GM12878 (cell line): ENCODE data around the gene NDEL1. TPM values are rescaled to one million over a fixed set of nuclear protein-coding genes. Genes with fewer than 3 reads are reported as not detected.

Source experiments
- ATAC-seq: fragments of 200-7000 bp; cut with Tn5 transposase; 3 replicates; pipeline ENCODE4 v1.9.1; 2020; ENCODE audit warnings: mild to moderate bottlenecking, moderate library complexity
- BruUV-seq: library from RNA; stranded (reverse); fragments of 400-500 nt; replicated peaks from 2 replicates; lab custom pipeline; 2021; lab: Mats Ljungman, UMichigan
- CTCF ChIA-PET: fragments of 300-600 bp; sonication (Branson Sonifier 250); formaldehyde crosslinking; extraction: SDS; loops from one replicate; lab custom pipeline; 2021; ENCODE audit warnings: inconsistent platforms; lab: Yijun Ruan, JAX
- POLR2A ChIA-PET: fragments of 350-600 bp; formaldehyde crosslinking; extraction: SDS; loops from one replicate; lab custom pipeline; 2021; ENCODE audit warnings: inconsistent platforms; lab: Charles Lee
- RAD21 ChIA-PET: fragments of 300-600 bp; sonication (Branson Sonifier 250); formaldehyde crosslinking; loops from one replicate; lab custom pipeline; 2023; ENCODE audit warnings: antibody characterized with exemption; ENCODE audit not compliant: unreplicated experiment; lab: Charles Lee
- SMC1A ChIA-PET: fragments of 300-600 bp; sonication (Branson Sonifier 250); formaldehyde crosslinking; loops from one replicate; lab custom pipeline; 2023; ENCODE audit not compliant: unreplicated experiment, uncharacterized antibody; lab: Charles Lee
- DNase-seq: peaks from one replicate; pipeline ENCODE4 v3.0.0-alpha.2; 2011; ENCODE audit warnings: low read depth, low spot score
- FAIRE-seq: peaks from 3 replicates; lab custom pipeline; 2011; peaks lifted over from hg19 to GRCh38; lab: Jason Lieb, UNC
- H2AFZ ChIP-seq: 2 replicates; pipeline ENCODE4 v1.6.0; 2011; ENCODE audit warnings: low read depth, low read length, control low read depth; ENCODE audit not compliant: control insufficient read depth
- H3K27ac ChIP-seq: 2 replicates; pipeline ENCODE4 v1.5.1; 2011; ENCODE audit warnings: control low read depth; ENCODE audit not compliant: control insufficient read depth, insufficient read depth
- H3K27me3 ChIP-seq, 2 experiments: replicated peaks in 1 of 2; 2 replicates each; pipeline versions ENCODE4 v1.6.0 to v1.6.1; 2011; ENCODE audit warnings: low read length in 1 of 2; ENCODE audit not compliant: control insufficient read depth in 2 of 2, insufficient read depth in 2 of 2
- H3K36me3 ChIP-seq, 2 experiments: 2 replicates each; pipeline ENCODE4 v1.5.1; 2011; ENCODE audit warnings: low read length in 1 of 2; ENCODE audit not compliant: control insufficient read depth in 2 of 2, insufficient read depth in 2 of 2
- H3K4me1 ChIP-seq: 2 replicates; pipeline ENCODE4 v1.6.1; 2011; ENCODE audit warnings: mild to moderate bottlenecking, low read length, moderate library complexity, mixed read lengths; ENCODE audit not compliant: control insufficient read depth, insufficient read depth
- H3K4me2 ChIP-seq: 2 replicates; pipeline ENCODE4 v1.6.0; 2011; ENCODE audit warnings: control low read depth; ENCODE audit not compliant: control insufficient read depth, insufficient read depth
- H3K4me3 ChIP-seq: fragments of 200-600 bp; sonication (generic); 2 replicates; pipeline ENCODE4 v1.5.1; 2016
- H3K79me2 ChIP-seq: 2 replicates; pipeline ENCODE4 v1.6.0; 2011; ENCODE audit warnings: low read length; ENCODE audit not compliant: control insufficient read depth, insufficient read depth
- H3K9ac ChIP-seq: 2 replicates; pipeline ENCODE4 v1.8.0; 2011; ENCODE audit warnings: low read length, control low read depth, mixed read lengths; ENCODE audit not compliant: control insufficient read depth, insufficient read depth
- H3K9me3 ChIP-seq: replicated peaks from 3 replicates; pipeline ENCODE4 v1.5.1; 2011; ENCODE audit warnings: mild to moderate bottlenecking, low read length; ENCODE audit not compliant: control insufficient read depth, insufficient read depth
- H4K20me1 ChIP-seq: 2 replicates; pipeline ENCODE4 v1.6.0; 2011; ENCODE audit not compliant: control insufficient read depth, insufficient read depth
- BHLHE40 ChIP-seq, 2 experiments: fragments of 450-650 bp in 1 of 2; IDR thresholded peaks; 2 replicates each; pipeline ENCODE4 v1.6.1; 2011 to 2017; ENCODE audit warnings: low read depth in 2 of 2, borderline replicate concordance in 1 of 2, improper control_type of control experiment in 1 of 2, low read length in 1 of 2, mild to moderate bottlenecking in 1 of 2
- E2F4 ChIP-seq: IDR thresholded peaks from 2 replicates; pipeline ENCODE4 v1.6.1; 2012; ENCODE audit warnings: low read depth, low read length, improper control_type of control experiment
- EGR1 ChIP-seq, 2 experiments: IDR thresholded peaks; 1 replicate in 1 of 2; 2 replicates in 1 of 2; pipeline ENCODE4 v1.6.1; 2011 to 2012; ENCODE audit warnings: low read depth in 2 of 2, low read length in 2 of 2, borderline replicate concordance in 1 of 2, mild to moderate bottlenecking in 1 of 2, moderate library complexity in 1 of 2
- EZH2 ChIP-seq: IDR thresholded peaks from 2 replicates; pipeline ENCODE4 v1.6.1; 2012; ENCODE audit warnings: low read depth, mild to moderate bottlenecking, control low read depth, inconsistent platforms, low read length, borderline replicate concordance; ENCODE audit not compliant: control insufficient read depth
- IRF4 ChIP-seq: IDR thresholded peaks from 2 replicates; pipeline ENCODE4 v1.6.1; 2011; ENCODE audit warnings: low read depth, low read length
- JUND ChIP-seq: IDR thresholded peaks from 2 replicates; pipeline ENCODE4 v1.6.1; 2012; ENCODE audit warnings: low read depth, mild to moderate bottlenecking, low read length, improper control_type of control experiment, moderate library complexity
- LARP7 ChIP-seq: fragments of 450-650 bp; IDR thresholded peaks from 2 replicates; pipeline ENCODE4 v1.6.1; 2017; ENCODE audit warnings: mild to moderate bottlenecking
- MEF2B ChIP-seq: fragments of 450-650 bp; IDR thresholded peaks from 2 replicates; pipeline ENCODE4 v1.6.1; 2018; ENCODE audit warnings: mild to moderate bottlenecking, moderate library complexity; ENCODE audit not compliant: partially characterized antibody, poor library complexity, severe bottlenecking
- NBN ChIP-seq: fragments of 450-650 bp; IDR thresholded peaks from 2 replicates; pipeline ENCODE4 v1.6.1; 2016
- NFYB ChIP-seq: IDR thresholded peaks from 2 replicates; pipeline ENCODE4 v1.6.1; 2011; ENCODE audit warnings: low read depth, mild to moderate bottlenecking, low read length, improper control_type of control experiment, moderate library complexity; ENCODE audit not compliant: insufficient read depth
- NR2C1 ChIP-seq: fragments of 450-650 bp; IDR thresholded peaks from 2 replicates; pipeline ENCODE4 v1.6.1; 2017; ENCODE audit warnings: antibody characterized with exemption, mild to moderate bottlenecking, moderate library complexity
- POLR2AphosphoS5 ChIP-seq: IDR thresholded peaks from 2 replicates; pipeline ENCODE4 v1.6.1; 2011; ENCODE audit warnings: mild to moderate bottlenecking, low read length, inconsistent platforms
- SREBF1 ChIP-seq: IDR thresholded peaks from 2 replicates; pipeline ENCODE4 v1.6.1; 2012; ENCODE audit warnings: mild to moderate bottlenecking, low read length
- SUZ12 ChIP-seq: fragments of 200-600 bp; sonication (generic); IDR thresholded peaks from one replicate; pipeline ENCODE4 v1.6.1; 2018; ENCODE audit warnings: antibody characterized with exemption, mild to moderate bottlenecking; ENCODE audit not compliant: unreplicated experiment
- TCF12 ChIP-seq: IDR thresholded peaks from 2 replicates; pipeline ENCODE4 v1.6.1; 2011; ENCODE audit warnings: low read depth, mild to moderate bottlenecking, low read length
- YBX1 ChIP-seq: fragments of 450-650 bp; IDR thresholded peaks from 2 replicates; pipeline ENCODE4 v1.6.1; 2016; ENCODE audit warnings: antibody characterized with exemption
- YY1 ChIP-seq: IDR thresholded peaks from 2 replicates; pipeline ENCODE4 v1.6.1; 2011; ENCODE audit warnings: low read depth, mild to moderate bottlenecking, low read length
- WGBS: methylation state at CpG from one replicate; pipeline ENCODE4 v1.1.6; 2016; ENCODE audit warnings: low lambda C conversion rate; ENCODE audit not compliant: insufficient replicate concordance, insufficient coverage; ENCODE audit errors: missing lambda C conversion rate; 5-methylcytosine and 5-hydroxymethylcytosine counted together
- in situ Hi-C: fragments of 300-500 bp; cut with MboI; formaldehyde crosslinking; loops from 9 replicates; pipeline ENCODE4 v1.14.3; 2018; ENCODE audit warnings: mixed read lengths
- intact Hi-C: fragments of 100-400 bp; cut with micrococcal nuclease; formaldehyde crosslinking; loops from one replicate; pipeline ENCODE4 v1.14.2; 2022; ENCODE audit not compliant: unreplicated experiment
- polyA plus RNA-seq, 11 experiments: library from polyadenylated mRNA; depleted of rRNA in 4 of 11; unstranded in 6 of 11; stranded (reverse) in 5 of 11; fragments of >200 nt; fragmentation: Nextera tagmentation in 4 of 11; fragmentation: Illumina TruSeq in 1 of 11; extraction: Ambion mirVana in 4 of 11; extraction: Trizol in 1 of 11; gene quantifications; 1 replicate in 1 of 11; 2 replicates in 10 of 11; pipeline versions ENCODE4 v1.2.1 to v1.2.3, GENCODE V29; 2011 to 2016; ENCODE audit warnings: inconsistent platforms in 2 of 11, missing spikeins in 2 of 11, low read depth in 1 of 11
- total RNA-seq, 4 experiments: library from RNA; depleted of rRNA in 3 of 4; stranded (reverse); fragments of >200 nt in 3 of 4; fragmentation: Illumina TruSeq in 1 of 4; extraction: Trizol in 1 of 4; gene quantifications; 2 replicates each; pipeline versions ENCODE4 v1.2.1 to v1.2.3, GENCODE V29; 2013 to 2021
- TF ChIP-seq, protein P1 (sequence below): fragments of 450-650 bp; IDR thresholded peaks from 2 replicates; pipeline ENCODE4 v1.6.1; 2017; ENCODE audit warnings: borderline replicate concordance

NDEL1 gene
- total and polyA plus RNA-seq, 10 of the 15 experiments (the other 5 are each of a cell fraction or from before 2014, with no cell fraction given) = 0.72 to 41.5 (median 29.9) TPM

DNA sequence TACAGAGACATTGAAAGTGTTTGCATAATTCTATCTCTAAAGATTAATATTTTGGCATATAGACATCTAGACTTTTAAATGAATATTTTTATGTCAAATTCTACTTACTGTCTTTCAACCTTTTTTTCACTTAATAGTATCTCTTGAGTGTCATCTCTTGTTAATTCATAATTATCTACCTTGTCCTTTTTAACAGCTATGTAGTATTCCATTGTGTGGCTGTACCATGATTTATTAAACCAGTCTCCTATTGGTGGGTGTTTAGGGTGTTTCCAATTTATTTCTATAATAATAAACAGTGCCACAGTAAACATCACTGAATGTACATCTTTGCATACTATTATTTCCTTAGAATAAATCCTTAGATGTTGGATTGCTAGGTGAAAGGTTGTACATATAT is 21.7 kb upstream of the NDEL1 start (continued):
- TF ChIP-seq POLR2AphosphoS5 (no peak), SUZ12 (no peak), YBX1 (no peak), NFYB (no peak), BHLHE40 (IDR thresholded peaks at IDR 0.05; ENCODE audit: borderline replicate concordance in 1 of 2, low read depth in 2 of 2, low read length in 1 of 2) (no peak), EGR1 (IDR thresholded peaks at IDR 0.05; ENCODE audit: borderline replicate concordance in 1 of 2, low read depth in 2 of 2, low read length in 2 of 2) (no peak)
- TF ChIP-seq, protein P1, sequence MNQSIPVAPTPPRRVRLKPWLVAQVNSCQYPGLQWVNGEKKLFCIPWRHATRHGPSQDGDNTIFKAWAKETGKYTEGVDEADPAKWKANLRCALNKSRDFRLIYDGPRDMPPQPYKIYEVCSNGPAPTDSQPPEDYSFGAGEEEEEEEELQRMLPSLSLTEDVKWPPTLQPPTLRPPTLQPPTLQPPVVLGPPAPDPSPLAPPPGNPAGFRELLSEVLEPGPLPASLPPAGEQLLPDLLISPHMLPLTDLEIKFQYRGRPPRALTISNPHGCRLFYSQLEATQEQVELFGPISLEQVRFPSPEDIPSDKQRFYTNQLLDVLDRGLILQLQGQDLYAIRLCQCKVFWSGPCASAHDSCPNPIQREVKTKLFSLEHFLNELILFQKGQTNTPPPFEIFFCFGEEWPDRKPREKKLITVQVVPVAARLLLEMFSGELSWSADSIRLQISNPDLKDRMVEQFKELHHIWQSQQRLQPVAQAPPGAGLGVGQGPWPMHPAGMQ = no peak
- TF ChIP-seq, all 136 proteins: peak for 0

DNA sequence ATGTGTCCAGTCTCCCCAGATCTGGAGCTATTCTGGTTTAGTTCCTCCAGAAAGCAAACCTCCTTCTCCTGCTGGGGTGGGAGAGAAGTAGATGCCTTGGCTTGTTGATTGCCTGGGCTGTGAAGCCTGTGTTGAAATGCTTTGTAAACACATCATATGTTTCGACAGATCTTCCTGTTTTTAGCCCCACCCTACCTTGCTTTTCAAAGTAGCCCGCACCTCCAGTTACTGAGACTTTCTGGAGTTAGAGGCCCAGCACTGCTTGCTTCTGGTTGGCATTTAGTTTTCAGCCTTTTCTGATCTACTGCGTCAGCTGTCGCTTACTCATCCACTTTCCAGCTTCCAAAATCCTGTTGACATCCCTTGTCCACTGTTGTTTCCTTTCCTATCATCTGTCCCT is 17.9 kb upstream of the NDEL1 start:
- H3K27ac ChIP-seq = no peak overlapping the region
- no peaks in the 10 kb centered on the region for H3K36me3 ChIP-seq
- RAD21 ChIA-PET = no interaction called here
- peaks cover 2 to 6% of the 10 kb centered on the region in 2 experiments; a peak in 3 of 4 replicates for H3K27me3 ChIP-seq
- POLR2A ChIA-PET = no interaction called here
- no peak overlapping the region for H3K4me2 ChIP-seq
- no peak for TF ChIP-seq JUND
- no peak for TF ChIP-seq NR2C1
- no peak for TF ChIP-seq SREBF1
- TF ChIP-seq TCF12 = no peak
- no peak for TF ChIP-seq NBN
- TF ChIP-seq MEF2B = no peak
- no peak for TF ChIP-seq LARP7
- no peak for TF ChIP-seq EGR1 (IDR thresholded peaks at IDR 0.05; ENCODE audit: borderline replicate concordance in 1 of 2, low read depth in 2 of 2, low read length in 2 of 2)
- no peak for TF ChIP-seq IRF4
- TF ChIP-seq YY1 = no peak
- no peak for TF ChIP-seq EZH2
- no peak for TF ChIP-seq E2F4
- TF ChIP-seq, all 136 proteins: peak for 0
- FAIRE-seq (no peak), ATAC-seq (no peak), DNase-seq (no peak)
- no peak overlapping the region for H3K9ac ChIP-seq
- 64% methylated on average over 4 of the region's 4 CpGs for WGBS
- H3K4me1 ChIP-seq = no peaks in the 10 kb centered on the region
- in situ Hi-C loops (loop anchor here (10.0 kb wide), 1 partner anchor 597 kb away; no protein-coding TSS in a partner anchor), intact Hi-C loops (loop anchor here (10.0 kb wide), 1 partner anchor 477 kb away; no protein-coding TSS in a partner anchor)
- H3K79me2 ChIP-seq = no peaks in the 10 kb centered on the region
- no peak overlapping the region for H3K4me3 ChIP-seq
- no peak overlapping the region for H2AFZ ChIP-seq
- SMC1A ChIA-PET = no interaction called here
- CTCF ChIA-PET = no interaction called here
- BruUV-seq = no TSS peak
- no peaks in the 10 kb centered on the region for H4K20me1 ChIP-seq
- H3K9me3 ChIP-seq = no peaks in the 10 kb centered on the region
